ENCODE results near the gene FICD.

FICD gene

DNA sequence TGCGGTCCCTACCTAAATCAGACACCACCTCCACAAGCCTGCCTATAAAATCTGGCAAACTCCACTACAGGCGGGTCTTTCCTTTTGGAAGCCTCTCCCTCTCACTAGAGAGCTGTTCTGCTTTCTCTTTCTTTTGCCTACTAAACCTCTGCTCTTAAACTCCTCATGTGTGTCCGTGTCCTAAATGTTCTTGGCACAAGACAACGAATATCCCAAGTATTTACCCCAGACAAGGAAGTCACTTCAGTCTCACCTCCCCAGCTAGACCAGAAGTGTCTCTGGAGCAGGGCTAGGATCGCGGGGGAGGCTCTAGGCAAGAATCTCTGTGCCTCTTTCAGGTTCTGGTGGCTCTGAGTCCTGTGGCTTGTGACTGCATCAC, 37.2 kb upstream of the FICD start:
- DNase-seq (ENCODE audit: low read depth, low spot score) = no peak
- TF ChIP-seq, protein P1, sequence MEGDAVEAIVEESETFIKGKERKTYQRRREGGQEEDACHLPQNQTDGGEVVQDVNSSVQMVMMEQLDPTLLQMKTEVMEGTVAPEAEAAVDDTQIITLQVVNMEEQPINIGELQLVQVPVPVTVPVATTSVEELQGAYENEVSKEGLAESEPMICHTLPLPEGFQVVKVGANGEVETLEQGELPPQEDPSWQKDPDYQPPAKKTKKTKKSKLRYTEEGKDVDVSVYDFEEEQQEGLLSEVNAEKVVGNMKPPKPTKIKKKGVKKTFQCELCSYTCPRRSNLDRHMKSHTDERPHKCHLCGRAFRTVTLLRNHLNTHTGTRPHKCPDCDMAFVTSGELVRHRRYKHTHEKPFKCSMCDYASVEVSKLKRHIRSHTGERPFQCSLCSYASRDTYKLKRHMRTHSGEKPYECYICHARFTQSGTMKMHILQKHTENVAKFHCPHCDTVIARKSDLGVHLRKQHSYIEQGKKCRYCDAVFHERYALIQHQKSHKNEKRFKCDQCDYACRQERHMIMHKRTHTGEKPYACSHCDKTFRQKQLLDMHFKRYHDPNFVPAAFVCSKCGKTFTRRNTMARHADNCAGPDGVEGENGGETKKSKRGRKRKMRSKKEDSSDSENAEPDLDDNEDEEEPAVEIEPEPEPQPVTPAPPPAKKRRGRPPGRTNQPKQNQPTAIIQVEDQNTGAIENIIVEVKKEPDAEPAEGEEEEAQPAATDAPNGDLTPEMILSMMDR (IDR thresholded peaks at IDR 0.05; ENCODE audit: low read depth, low read length) = no peak
- no peak overlapping the region for H3K4me3 ChIP-seq (ENCODE audit: low read depth, low read length)
- in situ Hi-C loops (cut with HindIII; ENCODE audit: low sequenced_read_pairs) = no loop called here

GRCh38 chr12:108478611-108479206, 36.4 kb upstream of the FICD start:
- in situ Hi-C loops (cut with HindIII; ENCODE audit: low sequenced_read_pairs) = no loop called here
- H3K4me3 ChIP-seq (ENCODE audit: low read depth, low read length) = no peak overlapping the region
- DNase-seq (ENCODE audit: low read depth, low spot score) = no peak
- TF ChIP-seq, protein P1 (IDR thresholded peaks at IDR 0.05; ENCODE audit: low read depth, low read length) = no peak

GRCh38 chr12:108479364-108480070, 35.6 kb upstream of the FICD start:
- no peak overlapping the region for H3K4me3 ChIP-seq (ENCODE audit: low read depth, low read length)
- TF ChIP-seq, protein P1 (IDR thresholded peaks at IDR 0.05; ENCODE audit: low read depth, low read length) = no peak
- DNase-seq (ENCODE audit: low read depth, low spot score) = no peak
- in situ Hi-C loops (cut with HindIII; ENCODE audit: low sequenced_read_pairs) = no loop called here

DNA sequence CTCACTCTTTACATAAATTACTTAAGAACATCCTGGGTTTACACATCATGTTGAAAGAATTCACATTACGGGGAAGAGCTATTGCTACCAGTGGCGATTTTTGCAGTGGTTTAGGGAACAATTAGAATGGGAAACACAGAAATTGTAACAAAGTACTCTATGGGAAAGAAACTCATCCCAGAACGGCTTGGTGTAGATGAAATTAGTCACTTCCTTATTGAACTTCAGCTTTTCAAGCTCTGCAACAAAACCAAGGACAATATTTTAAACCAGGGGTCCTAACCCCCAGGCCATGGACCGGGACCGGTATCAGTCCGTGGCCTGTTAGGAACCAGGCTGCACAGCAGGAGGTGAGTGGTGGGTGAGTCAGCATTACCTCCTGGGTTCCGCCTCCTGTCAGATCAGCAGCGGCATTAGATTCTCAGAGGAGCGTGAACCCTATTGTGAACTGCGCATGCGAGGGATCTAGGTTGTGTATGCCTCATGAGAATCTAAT, 32.3 kb upstream of the FICD start:
- TF ChIP-seq, protein P1 (IDR thresholded peaks at IDR 0.05; ENCODE audit: low read depth, low read length) = no peak
- no peak overlapping the region for H3K4me3 ChIP-seq (ENCODE audit: low read depth, low read length)
- peak; percentile 76 for DNase-seq (ENCODE audit: low read depth, low spot score)
- in situ Hi-C loops (cut with HindIII; ENCODE audit: low sequenced_read_pairs) = no loop called here

DNA sequence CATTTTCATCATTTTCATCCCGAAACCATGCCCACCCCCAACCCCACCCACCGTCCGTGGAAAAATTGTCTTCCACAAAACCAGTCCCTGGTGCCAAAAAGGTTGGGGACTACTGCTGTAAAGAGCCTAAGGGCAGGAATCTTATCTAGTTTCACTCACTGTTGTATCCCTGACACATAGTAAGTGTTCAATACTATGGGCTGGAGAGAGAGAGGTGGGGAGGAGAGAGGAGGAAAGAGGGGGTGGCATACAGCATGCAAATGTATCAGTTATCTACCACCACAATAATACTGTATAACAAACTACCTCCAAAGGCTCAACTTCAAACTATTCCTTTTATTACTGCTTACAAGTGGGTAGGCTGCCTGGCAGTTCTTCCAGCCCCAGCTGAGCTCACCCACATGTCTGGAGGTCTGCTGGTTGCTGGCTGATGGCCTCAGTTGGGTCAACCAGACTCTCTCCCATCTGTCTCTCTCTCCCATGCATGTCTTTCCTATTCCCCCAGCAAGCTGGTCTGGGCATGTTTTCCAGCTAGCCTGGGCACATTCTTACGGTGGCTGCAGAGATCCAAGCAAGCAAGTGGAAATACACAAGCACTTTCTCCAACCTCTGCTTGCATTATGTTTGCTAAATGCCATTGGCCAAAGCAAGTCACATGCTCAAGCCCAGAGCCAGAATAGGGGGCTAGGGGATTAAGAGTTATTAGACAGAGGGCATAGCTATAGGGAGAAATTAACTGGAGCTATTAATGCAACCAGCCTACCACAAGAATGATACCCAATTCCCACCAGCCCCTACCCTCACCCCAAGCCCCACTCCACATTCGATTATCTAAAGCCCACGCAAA, 31.6 kb upstream of the FICD start:
- TF ChIP-seq, protein P1 (IDR thresholded peaks at IDR 0.05; ENCODE audit: low read depth, low read length) = no peak
- no peak overlapping the region for H3K4me3 ChIP-seq (ENCODE audit: low read depth, low read length)
- peak; percentile 8 for DNase-seq (ENCODE audit: low read depth, low spot score)
- in situ Hi-C loops (cut with HindIII; ENCODE audit: low sequenced_read_pairs) = no loop called here

- TF ChIP-seq, protein P1 (IDR thresholded peaks at IDR 0.05; ENCODE audit: low read depth, low read length) = no peak
- no peak for DNase-seq (ENCODE audit: low read depth, low spot score)
- in situ Hi-C loops (cut with HindIII; ENCODE audit: low sequenced_read_pairs) = no loop called here
- H3K4me3 ChIP-seq (ENCODE audit: low read depth, low read length) = no peak overlapping the region
These were observed 30.6 kb upstream of the FICD start for GRCh38 chr12:108484431-108484830.
